ENCODE data around the gene MEFV. TPM values are rescaled to one million over a fixed set of nuclear protein-coding genes. Genes with fewer than 3 reads are reported as not detected.

Gene MEFV
- under 1 TPM; 0.07 to 0.14 TPM for polyA plus RNA-seq

- Histone ChIP-seq H3K9me3 (ENCODE audit: control insufficient read depth in 2 of 2, insufficient read depth in 1 of 2, low read depth in 1 of 2, low read length in 1 of 2) (peaks cover 0 to 4% of the 10 kb centered on the region in 2 donors), H3K27ac (ENCODE audit: low read depth in 2 of 2, low read length in 1 of 2) (no peak within 1 kb of the TSS), H3K4me3 (ENCODE audit: low read depth in 1 of 2, low read length in 2 of 2) (no peak within 1 kb of the TSS), H3K27me3 (ENCODE audit: control insufficient read depth in 1 of 2, insufficient read depth in 2 of 2, low read length in 2 of 2) (no peaks in the 10 kb centered on the region), H3K36me3 (ENCODE audit: control insufficient read depth in 2 of 2, insufficient read depth in 2 of 2, low read length in 1 of 2) (no peaks in the 10 kb centered on the region), H3K4me1 (ENCODE audit: control insufficient read depth in 2 of 2, insufficient read depth in 2 of 2, low read length in 1 of 2) (no peaks in the 10 kb centered on the region)
- 77 to 79% methylated on average over 14 of the region's 14 CpGs for WGBS, 2 donors
Observed at GRCh38 chr16:3256146-3256865, at the start of gene MEFV. TSS of gene MEFV (minus strand) at chr16:3256633. CDS start at chr16:3256587, 46 bp downstream.

DNA sequence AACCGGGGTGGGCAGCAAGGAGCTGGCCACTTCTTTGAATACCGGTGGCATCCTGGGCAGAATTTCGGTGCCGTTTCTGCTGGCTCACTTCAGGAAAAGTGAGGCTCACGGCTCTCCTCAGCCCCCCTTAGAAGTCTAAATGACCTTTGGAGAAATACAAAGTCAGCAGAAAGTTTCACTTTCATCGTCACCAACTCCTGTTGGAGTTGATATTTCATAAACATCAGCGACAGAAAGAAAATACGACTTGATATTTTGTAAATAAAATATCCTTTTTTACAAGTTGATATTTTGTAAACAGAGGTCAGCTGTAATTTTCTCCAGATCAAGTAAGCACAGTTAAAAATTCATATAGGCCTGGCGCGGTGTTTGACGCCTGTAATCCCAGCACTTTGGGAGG lies 49.6 kb upstream of the MEFV start:
- no peaks in the 10 kb centered on the region for H3K27me3 ChIP-seq (ENCODE audit: control insufficient read depth in 1 of 2, insufficient read depth in 2 of 2, low read length in 2 of 2)
- peak overlapping the region; percentile 95 to 97 for H3K27ac ChIP-seq (ENCODE audit: low read depth in 2 of 2, low read length in 1 of 2)
- H3K4me1 ChIP-seq (ENCODE audit: control insufficient read depth in 2 of 2, insufficient read depth in 2 of 2, low read length in 1 of 2): no peaks in the 10 kb centered on the region
- 63 to 64% methylated on average over 11 of the region's 11 CpGs for WGBS, 2 donors
- H3K9me3 ChIP-seq (ENCODE audit: control insufficient read depth in 2 of 2, insufficient read depth in 1 of 2, low read depth in 1 of 2, low read length in 1 of 2): peaks cover 9 to 27% of the 10 kb centered on the region in 2 donors
- peak overlapping the region; percentile 61 to 91 for H3K4me3 ChIP-seq (ENCODE audit: low read depth in 1 of 2, low read length in 2 of 2)
- H3K36me3 ChIP-seq (ENCODE audit: control insufficient read depth in 2 of 2, insufficient read depth in 2 of 2, low read length in 1 of 2): peaks cover 4 to 7% of the 10 kb centered on the region in 2 donors

- Histone ChIP-seq H3K9me3 (ENCODE audit: control insufficient read depth in 2 of 2, insufficient read depth in 1 of 2, low read depth in 1 of 2, low read length in 1 of 2) (peaks cover 6 to 32% of the 10 kb centered on the region in 2 donors), H3K27ac (ENCODE audit: low read depth in 2 of 2, low read length in 1 of 2) (peak within 1 kb of the TSS; percentile 95 to 97), H3K4me3 (ENCODE audit: low read depth in 1 of 2, low read length in 2 of 2) (peak within 1 kb of the TSS; percentile 61 to 91), H3K27me3 (ENCODE audit: control insufficient read depth in 1 of 2, insufficient read depth in 2 of 2, low read length in 2 of 2) (no peaks in the 10 kb centered on the region), H3K36me3 (ENCODE audit: control insufficient read depth in 2 of 2, insufficient read depth in 2 of 2, low read length in 1 of 2) (peaks cover 4 to 7% of the 10 kb centered on the region in 2 donors), H3K4me1 (ENCODE audit: control insufficient read depth in 2 of 2, insufficient read depth in 2 of 2, low read length in 1 of 2) (no peaks in the 10 kb centered on the region)
- 3 to 4% methylated on average over 102 to 103 of the region's 103 CpGs for WGBS, 2 donors
Observed at GRCh38 chr16:3305109-3306068, 49.0 kb upstream of the MEFV start, which contains the start of the genes TIGD7 and ZNF75A. TSS of gene TIGD7 (minus strand) at chr16:3305430. CDS start at chr16:3300614, 4,816 bp downstream. TSS of gene ZNF75A (plus strand) at chr16:3305497. CDS start at chr16:3308429, 2,932 bp downstream.

- WGBS, 2 donors: 69 to 70% methylated on average over 4 of the region's 4 CpGs
- H3K9me3 ChIP-seq (ENCODE audit: control insufficient read depth in 2 of 2, insufficient read depth in 1 of 2, low read depth in 1 of 2, low read length in 1 of 2): peaks cover 4 to 25% of the 10 kb centered on the region in 2 donors
- H3K4me3 ChIP-seq (ENCODE audit: low read depth in 1 of 2, low read length in 2 of 2): peak overlapping the region in 1 of 2 donors; percentile 61
- H3K4me1 ChIP-seq (ENCODE audit: control insufficient read depth in 2 of 2, insufficient read depth in 2 of 2, low read length in 1 of 2): no peaks in the 10 kb centered on the region
- no peak overlapping the region for H3K27ac ChIP-seq (ENCODE audit: low read depth in 2 of 2, low read length in 1 of 2)
- H3K27me3 ChIP-seq (ENCODE audit: control insufficient read depth in 1 of 2, insufficient read depth in 2 of 2, low read length in 2 of 2): no peaks in the 10 kb centered on the region
- H3K36me3 ChIP-seq (ENCODE audit: control insufficient read depth in 2 of 2, insufficient read depth in 2 of 2, low read length in 1 of 2): peaks cover 4 to 7% of the 10 kb centered on the region in 2 donors
Observed at GRCh38 chr16:3304370-3304769, 47.9 kb upstream of the MEFV start.

- WGBS, 2 donors: 71 to 73% methylated on average over 13 of the region's 13 CpGs
- peaks cover 5 to 6% of the 10 kb centered on the region in 2 donors for H3K36me3 ChIP-seq (ENCODE audit: control insufficient read depth in 2 of 2, insufficient read depth in 2 of 2, low read length in 1 of 2)
Observed at GRCh38 chr16:3295783-3296182, 39.4 kb upstream of the MEFV start.

DNA sequence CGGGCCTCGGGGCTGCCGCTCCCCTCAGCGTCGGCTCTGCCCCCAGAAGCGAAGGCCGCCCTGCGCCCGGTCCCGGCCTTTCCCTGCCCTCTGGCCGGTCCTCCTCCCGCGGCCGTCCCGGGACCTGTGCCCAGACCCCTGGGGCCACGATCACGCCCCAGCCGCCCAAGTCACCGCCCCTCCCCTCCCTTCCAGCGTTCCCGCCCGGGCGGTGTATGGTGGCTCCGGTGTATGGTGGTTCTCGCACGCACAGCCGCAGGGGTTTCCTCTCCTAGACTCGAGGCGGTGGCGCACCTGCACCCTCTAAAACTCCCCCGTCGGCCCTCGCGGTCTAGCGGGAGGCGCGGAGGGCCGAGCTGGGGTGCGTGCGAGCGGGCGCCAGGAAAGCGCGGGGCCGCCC lies 38.8 kb upstream of the MEFV start:
- Histone ChIP-seq H3K4me1 (ENCODE audit: control insufficient read depth in 2 of 2, insufficient read depth in 2 of 2, low read length in 1 of 2) (no peaks in the 10 kb centered on the region), H3K27me3 (ENCODE audit: control insufficient read depth in 1 of 2, insufficient read depth in 2 of 2, low read length in 2 of 2) (no peaks in the 10 kb centered on the region), H3K4me3 (ENCODE audit: low read depth in 1 of 2, low read length in 2 of 2) (no peak overlapping the region), H3K9me3 (ENCODE audit: control insufficient read depth in 2 of 2, insufficient read depth in 1 of 2, low read depth in 1 of 2, low read length in 1 of 2) (peaks cover 22 to 37% of the 10 kb centered on the region in 2 donors), H3K27ac (ENCODE audit: low read depth in 2 of 2, low read length in 1 of 2) (no peak overlapping the region), H3K36me3 (ENCODE audit: control insufficient read depth in 2 of 2, insufficient read depth in 2 of 2, low read length in 1 of 2) (peaks cover 7 to 11% of the 10 kb centered on the region in 2 donors)
- 42 to 45% methylated on average over 36 to 45 of the region's 45 CpGs for WGBS, 2 donors

More at GRCh38 chr16:3295783-3296182, 39.4 kb upstream of the MEFV start:
- Histone ChIP-seq H3K27me3 (ENCODE audit: control insufficient read depth in 1 of 2, insufficient read depth in 2 of 2, low read length in 2 of 2) (no peaks in the 10 kb centered on the region), H3K4me3 (ENCODE audit: low read depth in 1 of 2, low read length in 2 of 2) (no peak overlapping the region), H3K4me1 (ENCODE audit: control insufficient read depth in 2 of 2, insufficient read depth in 2 of 2, low read length in 1 of 2) (no peaks in the 10 kb centered on the region), H3K27ac (ENCODE audit: low read depth in 2 of 2, low read length in 1 of 2) (no peak overlapping the region), H3K9me3 (ENCODE audit: control insufficient read depth in 2 of 2, insufficient read depth in 1 of 2, low read depth in 1 of 2, low read length in 1 of 2) (peaks cover 16 to 33% of the 10 kb centered on the region in 2 donors)

DNA sequence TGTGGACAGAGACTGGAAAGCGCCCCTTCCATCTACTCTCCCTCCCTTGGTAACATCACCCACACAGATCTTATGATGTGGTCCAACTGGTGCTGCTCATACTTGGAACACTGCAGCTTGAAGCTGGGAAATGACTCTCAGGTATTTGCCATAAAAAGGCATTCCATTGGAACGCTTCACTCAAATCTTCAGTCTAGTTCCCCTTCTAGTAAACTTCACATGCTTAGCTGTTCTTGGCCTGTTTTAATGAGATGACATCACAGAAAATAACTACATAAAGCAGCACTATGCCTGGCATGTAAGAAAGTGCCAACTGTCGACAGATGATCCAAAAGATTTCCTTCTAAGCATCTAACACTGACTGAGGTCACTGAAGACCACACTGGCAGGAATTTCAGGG lies 36.2 kb upstream of the MEFV start:
- Histone ChIP-seq H3K36me3 (ENCODE audit: control insufficient read depth in 2 of 2, insufficient read depth in 2 of 2, low read length in 1 of 2) (peaks cover 16 to 25% of the 10 kb centered on the region in 2 donors), H3K9me3 (ENCODE audit: control insufficient read depth in 2 of 2, insufficient read depth in 1 of 2, low read depth in 1 of 2, low read length in 1 of 2) (peaks cover 36 to 56% of the 10 kb centered on the region in 2 donors)

GRCh38 chr16:3289998-3290673 lies 33.7 kb upstream of the MEFV start:
- H3K27me3 ChIP-seq (ENCODE audit: control insufficient read depth in 1 of 2, insufficient read depth in 2 of 2, low read length in 2 of 2): no peaks in the 10 kb centered on the region
- H3K4me3 ChIP-seq (ENCODE audit: low read depth in 1 of 2, low read length in 2 of 2): no peak overlapping the region
- H3K36me3 ChIP-seq (ENCODE audit: control insufficient read depth in 2 of 2, insufficient read depth in 2 of 2, low read length in 1 of 2): peaks cover 23 to 39% of the 10 kb centered on the region in 2 donors
- WGBS, 2 donors: 98% methylated on average over 16 of the region's 16 CpGs
- H3K9me3 ChIP-seq (ENCODE audit: control insufficient read depth in 2 of 2, insufficient read depth in 1 of 2, low read depth in 1 of 2, low read length in 1 of 2): peaks cover 28 to 61% of the 10 kb centered on the region in 2 donors
- H3K27ac ChIP-seq (ENCODE audit: low read depth in 2 of 2, low read length in 1 of 2): no peak overlapping the region
- H3K4me1 ChIP-seq (ENCODE audit: control insufficient read depth in 2 of 2, insufficient read depth in 2 of 2, low read length in 1 of 2): peaks cover 0 to 3% of the 10 kb centered on the region in 2 donors

More for the DNA sequence above, 36.2 kb upstream of the MEFV start:
- WGBS, 2 donors: 96 to 100% methylated on average over 3 of the region's 3 CpGs
- Histone ChIP-seq H3K27me3 (ENCODE audit: control insufficient read depth in 1 of 2, insufficient read depth in 2 of 2, low read length in 2 of 2) (no peaks in the 10 kb centered on the region), H3K27ac (ENCODE audit: low read depth in 2 of 2, low read length in 1 of 2) (no peak overlapping the region), H3K4me1 (ENCODE audit: control insufficient read depth in 2 of 2, insufficient read depth in 2 of 2, low read length in 1 of 2) (no peaks in the 10 kb centered on the region), H3K4me3 (ENCODE audit: low read depth in 1 of 2, low read length in 2 of 2) (no peak overlapping the region)

GRCh38 chr16:3285131-3285530 lies 28.7 kb upstream of the MEFV start:
- Histone ChIP-seq H3K9me3 (ENCODE audit: control insufficient read depth in 2 of 2, insufficient read depth in 1 of 2, low read depth in 1 of 2, low read length in 1 of 2) (peaks cover 14 to 31% of the 10 kb centered on the region in 2 donors), H3K27ac (ENCODE audit: low read depth in 2 of 2, low read length in 1 of 2) (no peak overlapping the region), H3K4me1 (ENCODE audit: control insufficient read depth in 2 of 2, insufficient read depth in 2 of 2, low read length in 1 of 2) (peaks cover 6 to 13% of the 10 kb centered on the region in 2 donors), H3K4me3 (ENCODE audit: low read depth in 1 of 2, low read length in 2 of 2) (peak overlapping the region in 1 of 2 donors; percentile 98), H3K36me3 (ENCODE audit: control insufficient read depth in 2 of 2, insufficient read depth in 2 of 2, low read length in 1 of 2) (peaks cover 15 to 27% of the 10 kb centered on the region in 2 donors), H3K27me3 (ENCODE audit: control insufficient read depth in 1 of 2, insufficient read depth in 2 of 2, low read length in 2 of 2) (no peaks in the 10 kb centered on the region)
- 86 to 92% methylated on average over 6 of the region's 6 CpGs for WGBS, 2 donors

Data from esophagus (tissue), 2 donors.